GM19023 (cell line): ENCODE measurements around the gene DNMBP.
"Not testable (repeated sequence)": the region's sequence is repeated elsewhere in the genome, so short reads cannot be mapped to it uniquely, and the experiment has no call there.

Source experiments
- ATAC-seq: cut with Tn5 transposase; IDR thresholded peaks from one replicate; pipeline ENCODE4 v1.9.1; 2021; ENCODE audit warnings: mild to moderate bottlenecking, moderate library complexity; ENCODE audit not compliant: unreplicated experiment

DNMBP gene

DNA sequence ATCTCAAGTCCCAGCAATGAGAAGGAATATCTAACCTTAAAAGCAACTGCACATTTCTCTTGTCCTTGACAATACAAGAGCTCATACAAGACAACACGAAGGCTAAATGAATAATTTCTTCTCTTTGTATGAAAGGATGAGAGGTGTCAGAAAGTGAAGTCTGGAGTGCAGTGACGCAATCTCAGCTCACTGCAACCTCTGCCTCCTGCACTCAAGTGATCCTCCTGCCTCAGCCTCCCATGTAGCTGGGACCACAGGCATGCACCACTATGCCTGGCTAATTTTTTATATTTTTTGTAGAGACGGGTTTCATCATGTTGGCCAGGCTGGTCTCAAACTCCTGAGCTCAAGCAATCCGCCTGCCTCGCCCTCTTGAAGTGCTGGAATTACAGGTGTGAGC lies 24.1 kb downstream of the DNMBP start:
- ATAC-seq: not testable (repeated sequence)

DNA sequence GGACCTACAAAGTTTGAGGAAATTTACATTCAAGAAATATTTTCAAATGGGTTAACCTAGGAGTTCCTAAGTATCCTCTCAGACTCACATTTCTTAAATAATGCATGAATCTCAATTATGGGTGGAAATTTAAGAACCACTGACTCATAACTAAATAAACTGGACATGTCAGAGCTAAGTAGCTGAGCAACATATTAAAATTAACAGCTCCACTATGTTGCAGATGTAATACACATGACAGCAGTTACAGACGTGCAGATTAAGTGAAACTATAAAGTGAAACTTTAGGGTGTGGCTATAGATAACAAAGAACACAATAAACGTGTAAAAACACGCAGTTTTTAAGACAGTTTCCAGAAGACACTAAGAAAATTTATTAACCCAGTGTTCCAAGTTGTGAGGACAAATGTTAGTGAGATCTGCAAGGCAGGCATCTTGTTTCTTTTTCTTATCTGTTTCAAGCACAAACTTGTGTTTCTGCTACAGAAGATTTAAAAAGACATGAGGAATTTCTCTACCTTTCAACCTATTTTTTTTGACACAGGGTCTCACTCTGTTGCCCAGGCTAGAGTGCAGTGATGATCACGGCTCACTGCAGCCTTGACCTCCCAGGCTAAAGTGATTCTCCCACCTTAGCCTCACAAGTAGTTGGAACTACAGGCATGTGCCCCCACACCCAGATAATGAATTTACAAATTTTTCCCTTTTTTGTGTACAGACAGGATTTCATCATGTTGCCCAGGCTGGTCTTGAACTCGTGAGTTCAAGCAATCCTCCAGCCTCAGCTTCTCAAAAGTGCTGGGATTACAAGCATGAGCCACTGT lies 25.3 kb downstream of the DNMBP start:
- no peak for ATAC-seq

DNA sequence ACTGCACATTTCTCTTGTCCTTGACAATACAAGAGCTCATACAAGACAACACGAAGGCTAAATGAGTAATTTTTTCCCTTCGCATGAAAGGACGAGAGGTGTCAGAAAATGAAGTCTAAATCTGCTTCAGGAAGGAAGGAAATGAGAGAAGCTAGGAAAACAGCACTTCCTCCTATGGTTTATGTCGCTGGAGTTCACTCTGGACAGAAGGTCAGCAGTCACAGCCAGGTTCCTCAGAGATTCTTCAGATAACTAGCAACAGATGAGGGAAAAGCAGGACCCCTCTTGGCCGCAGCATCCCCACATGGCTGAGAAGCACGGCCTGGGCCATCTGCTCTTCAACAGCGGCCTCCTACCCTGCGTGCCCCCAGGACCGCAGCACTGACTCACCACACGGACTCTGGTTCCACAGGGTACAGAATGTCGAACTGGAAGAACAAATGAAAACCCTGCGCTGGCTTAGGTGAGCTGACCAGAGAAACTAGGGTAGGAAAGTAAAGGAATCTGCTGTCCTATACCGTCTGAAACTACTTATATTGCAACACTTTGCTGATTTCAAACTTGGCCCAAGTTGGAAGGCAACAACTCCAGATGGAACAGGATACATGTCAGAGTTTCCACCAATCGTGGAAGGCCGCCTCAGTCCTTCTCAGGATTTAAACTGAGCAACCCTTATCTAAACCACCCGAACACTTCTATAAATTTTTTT lies 26.3 kb downstream of the DNMBP start:
- no peak for ATAC-seq

DNA sequence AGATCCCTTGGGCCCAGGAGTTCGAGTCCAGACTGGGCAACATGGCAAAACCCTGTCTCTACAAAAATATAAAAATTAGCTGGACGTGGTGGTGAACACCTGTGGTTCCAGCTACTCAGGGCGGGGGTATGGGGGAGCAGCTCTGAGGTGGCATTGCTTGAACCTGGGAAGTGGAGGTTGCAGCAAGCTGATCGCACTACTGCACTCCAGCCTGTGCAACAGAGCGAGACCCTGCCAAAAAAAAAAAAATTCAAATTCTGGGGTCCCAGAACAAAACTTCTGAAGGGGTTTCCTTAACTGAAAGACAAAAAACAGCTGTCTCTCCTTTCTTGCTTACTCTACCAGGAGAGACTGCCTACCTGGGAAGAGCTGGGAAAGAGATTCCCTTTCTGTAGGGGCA lies 27.0 kb downstream of the DNMBP start:
- ATAC-seq: no peak

DNA sequence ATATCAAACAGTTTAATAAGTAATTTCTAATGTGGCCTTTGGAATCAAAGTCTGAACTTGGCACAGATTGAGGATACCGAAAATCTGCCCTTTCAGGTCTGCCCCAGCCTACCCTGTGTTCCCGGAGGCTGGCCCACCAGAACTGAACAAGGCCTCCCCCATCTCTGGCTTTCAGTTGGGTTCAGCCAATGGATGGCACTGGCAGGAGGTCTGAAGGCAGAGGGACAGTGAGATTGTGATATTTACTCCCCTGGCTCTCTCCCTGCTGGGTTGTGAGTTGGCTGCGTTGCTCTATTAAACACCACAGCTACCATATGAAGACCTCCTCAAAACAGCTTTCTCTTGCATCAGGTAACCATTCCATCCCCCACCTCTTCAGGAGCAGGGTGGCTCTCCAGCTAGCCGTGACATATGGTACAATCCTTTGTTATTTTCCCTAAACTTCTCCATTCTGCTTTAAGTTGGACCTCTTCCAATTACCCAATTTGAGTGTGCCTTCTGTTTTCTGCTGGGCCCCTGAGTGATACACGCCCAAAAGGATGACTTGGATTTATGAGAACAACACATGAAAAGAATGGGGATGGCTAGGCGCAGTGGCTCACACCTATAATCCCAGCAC lies 28.1 kb downstream of the DNMBP start:
- no peak for ATAC-seq

DNA sequence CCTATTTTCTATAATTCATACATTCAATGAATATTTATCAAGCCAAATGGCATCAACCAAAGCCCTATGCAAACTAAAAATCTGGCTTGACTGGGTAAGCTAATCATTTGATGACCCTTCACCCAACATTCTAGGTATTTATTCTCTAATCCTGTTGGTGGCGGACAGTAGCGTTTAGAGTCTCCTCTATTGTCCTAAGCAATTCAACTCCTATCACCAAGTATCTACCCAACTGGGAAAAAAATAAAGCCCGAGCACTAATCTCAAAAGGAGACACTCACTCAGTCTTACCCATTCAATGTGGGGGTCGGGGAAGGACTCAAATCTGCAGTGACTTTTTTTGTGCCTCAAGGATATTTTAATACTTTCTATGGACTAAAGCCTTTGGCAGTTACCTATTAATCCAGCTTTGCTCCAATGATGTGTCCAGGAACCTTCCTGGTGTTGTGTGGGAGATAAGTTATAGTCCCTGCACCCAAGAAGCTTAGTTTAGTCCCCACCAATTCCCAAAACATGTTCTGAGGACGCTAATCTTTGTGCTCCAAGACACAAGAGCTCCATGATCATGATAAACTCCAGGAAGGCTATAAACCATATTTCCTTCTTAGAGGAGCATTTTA lies 30.6 kb downstream of the DNMBP start:
- no peak for ATAC-seq

DNA sequence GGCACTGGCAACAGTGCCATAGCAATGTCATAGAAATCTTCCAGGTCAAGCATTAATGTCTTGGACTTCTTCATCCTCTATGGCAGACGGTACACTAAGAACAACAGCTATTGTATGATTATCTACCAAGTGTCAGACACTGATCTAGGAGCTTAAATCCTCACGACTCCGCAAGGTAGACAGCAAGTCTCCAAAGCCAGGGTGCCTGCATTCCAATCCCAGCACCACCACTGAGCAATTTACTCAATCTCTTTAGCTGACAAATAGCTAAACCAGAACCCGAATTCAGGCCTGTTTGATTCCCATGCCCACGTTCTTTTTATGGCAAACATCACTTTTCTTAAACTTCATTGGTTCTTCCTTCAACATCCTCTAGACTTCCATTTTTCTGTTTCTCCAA lies 31.8 kb downstream of the DNMBP start:
- no peak for ATAC-seq

DNA sequence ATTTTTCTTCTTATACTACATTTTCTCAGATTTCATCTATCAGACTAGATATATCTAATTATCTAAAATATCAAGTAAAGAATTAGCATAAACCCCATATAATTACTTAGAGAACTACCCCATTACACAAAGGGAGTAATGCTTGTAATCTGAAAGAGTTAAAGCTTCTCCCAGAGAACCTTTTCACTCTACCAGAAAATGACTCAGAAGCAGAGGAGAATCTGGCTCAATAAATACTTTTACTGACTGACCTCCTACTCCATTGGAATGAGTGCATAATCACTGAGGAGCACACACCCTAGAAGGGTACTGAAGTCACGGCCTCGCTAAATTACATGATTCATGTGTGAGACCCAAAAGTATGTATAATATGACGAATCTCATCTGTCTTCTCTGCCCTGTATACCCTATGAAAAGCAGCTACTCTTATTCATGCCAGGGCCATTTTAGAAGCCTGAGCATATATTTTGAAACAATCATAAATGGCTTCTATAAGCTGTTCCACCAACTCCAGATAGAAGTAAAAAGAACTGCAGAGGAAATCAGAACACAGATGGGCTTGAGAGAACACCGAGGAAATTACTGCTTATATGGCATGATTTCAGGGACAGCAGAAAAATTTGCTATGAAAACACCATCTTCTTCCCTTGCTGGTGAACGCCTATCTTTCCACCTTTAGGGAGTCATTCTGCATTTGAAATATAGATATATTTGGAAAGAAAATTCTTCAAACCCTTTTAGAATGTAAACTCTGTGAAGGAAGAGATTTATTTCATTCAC lies 32.7 kb downstream of the DNMBP start:
- ATAC-seq: no peak

DNA sequence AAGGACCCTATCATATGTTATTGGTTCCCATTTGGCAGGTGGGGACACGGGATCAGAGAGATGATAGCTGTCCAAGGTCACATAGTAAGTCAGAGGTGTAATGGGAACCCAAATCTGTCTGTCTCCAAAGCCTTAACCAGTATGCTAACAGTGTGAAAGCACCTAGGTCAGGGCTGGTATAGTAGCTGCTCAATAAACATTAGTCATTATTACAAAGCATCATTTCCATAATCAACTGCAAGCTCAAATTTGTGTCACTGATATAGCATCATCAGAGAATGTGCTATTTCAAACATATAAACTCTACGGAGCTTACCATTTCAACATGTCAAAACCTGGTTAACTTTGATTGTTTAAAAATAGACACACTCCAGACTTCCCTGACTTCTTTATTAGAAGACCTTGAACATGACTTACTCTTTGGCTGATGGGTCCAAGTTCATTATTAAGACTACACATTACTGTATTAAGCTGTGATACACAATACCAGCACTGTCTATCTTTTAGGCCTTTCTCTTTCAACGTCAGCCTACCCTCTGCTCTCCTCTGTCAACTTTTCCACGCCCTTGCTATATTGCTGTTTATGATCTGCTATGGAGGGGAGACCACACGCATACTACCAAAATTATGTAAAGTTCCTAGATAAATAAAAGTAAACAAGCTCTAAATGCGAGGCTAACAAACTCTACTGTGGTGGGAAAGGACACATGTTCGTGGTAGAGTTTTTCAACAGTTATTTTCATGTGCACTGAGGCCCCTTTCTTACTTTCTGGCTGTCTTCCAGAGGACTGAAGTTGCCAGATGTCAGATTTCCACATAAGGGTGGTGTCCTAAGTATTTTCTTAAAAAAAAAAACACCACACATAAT lies 33.6 kb downstream of the DNMBP start:
- no peak for ATAC-seq

DNA sequence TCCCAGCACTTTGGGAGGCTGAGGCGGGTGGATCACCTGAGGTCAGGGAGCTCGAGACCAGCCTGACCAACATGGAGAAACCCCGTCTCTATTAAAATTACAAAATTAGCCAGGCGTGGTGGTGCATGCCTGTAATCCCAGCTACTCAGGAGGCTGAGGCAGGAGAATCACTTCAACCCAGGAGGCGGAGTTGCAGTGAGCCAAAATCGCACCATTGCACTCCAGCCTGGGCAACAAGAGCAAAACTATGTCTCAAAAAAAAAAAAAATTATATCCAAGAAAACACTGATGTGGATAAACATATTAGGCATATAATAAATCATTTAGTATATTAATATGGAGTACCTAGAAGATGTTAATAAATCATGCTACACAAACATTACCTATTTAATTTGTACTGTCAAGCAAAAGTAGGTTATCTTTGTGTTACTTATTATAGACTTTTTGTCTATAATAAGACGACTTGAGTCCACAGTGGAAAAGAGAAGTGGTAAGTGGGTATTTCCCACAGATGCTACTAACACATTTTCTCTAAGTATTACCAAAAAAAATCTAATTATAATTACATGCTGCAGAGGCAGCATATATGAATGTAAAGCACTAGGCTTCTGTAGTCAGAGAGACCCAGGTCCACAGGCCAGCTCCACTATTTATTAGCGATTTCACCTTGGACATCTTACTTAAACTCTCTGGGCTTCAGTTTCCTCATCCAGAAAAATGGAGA lies 34.5 kb downstream of the DNMBP start:
- ATAC-seq: no peak

DNA sequence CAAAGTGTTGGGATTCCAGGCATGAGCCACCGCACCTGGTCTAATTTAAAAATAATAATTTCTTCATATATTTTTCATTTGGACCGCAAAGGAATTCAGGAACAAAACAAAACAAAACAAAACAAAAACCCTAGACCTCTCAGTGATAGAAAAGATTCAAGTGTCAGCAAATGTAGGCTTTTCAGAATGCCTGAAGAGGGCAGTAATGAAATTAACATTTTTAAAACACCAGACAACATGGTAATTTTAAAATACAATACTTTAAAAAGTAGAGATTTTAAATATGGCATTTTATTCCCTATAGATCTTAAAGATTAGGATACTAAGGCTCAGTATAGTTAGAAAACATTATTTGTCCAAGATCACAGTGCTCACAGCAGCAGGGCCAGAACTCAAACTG lies 36.6 kb downstream of the DNMBP start:
- no peak for ATAC-seq

DNA sequence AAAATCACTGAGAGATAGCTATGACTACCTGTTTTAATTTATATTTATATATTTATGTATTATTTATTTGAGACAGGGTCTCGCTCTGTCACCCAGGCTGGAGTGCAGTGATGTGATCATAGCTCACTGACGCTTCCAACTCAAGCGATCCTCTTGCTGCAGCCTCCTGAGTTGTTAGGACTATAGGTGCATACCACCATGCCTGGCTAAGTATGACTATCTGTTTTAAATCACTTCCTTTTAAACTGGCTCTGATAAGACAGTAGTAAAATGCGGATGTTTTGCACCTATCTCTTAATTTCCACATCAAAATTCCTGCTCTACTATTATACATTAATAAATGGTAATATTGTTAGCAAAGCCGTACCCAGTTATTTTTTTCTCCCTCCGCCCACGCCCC lies 41.8 kb downstream of the DNMBP start:
- no peak for ATAC-seq

DNA sequence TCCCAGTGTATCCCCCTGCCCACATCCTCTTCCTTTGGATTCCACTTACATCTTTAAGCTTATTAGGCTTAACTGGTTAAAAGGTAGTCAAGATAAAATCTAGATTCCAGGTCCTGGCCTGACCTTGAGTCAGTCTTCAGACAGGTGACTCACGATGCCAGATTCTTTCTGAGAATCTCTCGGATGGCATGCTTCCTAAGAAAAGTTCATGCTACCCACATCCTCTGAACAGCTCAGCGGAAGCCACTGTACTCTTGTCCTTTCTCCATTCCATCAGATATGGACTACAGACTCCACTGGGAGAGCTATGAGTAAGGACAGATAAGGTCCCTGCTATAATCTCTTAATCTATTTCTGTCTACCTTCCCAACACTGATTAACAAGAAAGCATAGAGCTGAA lies 43.4 kb downstream of the DNMBP start:
- ATAC-seq: no peak

DNA sequence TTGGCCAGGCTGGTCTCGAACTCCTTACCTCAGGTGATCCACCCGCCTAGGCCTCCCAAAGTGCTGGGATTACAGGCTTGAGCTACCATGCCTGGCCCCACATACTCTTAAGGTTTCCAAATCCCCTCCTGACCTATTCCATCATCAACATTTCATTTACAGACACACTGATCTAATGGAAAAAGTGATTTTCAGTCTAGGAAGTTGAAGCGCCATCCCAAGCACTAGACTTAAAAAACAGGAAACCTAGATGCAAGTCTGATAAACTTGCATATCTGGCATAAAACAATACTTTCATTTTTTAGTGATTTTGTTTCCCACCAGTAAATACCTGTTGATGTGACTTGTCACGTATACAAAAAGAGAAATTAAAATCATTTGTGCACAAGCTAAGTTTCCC lies 44.0 kb downstream of the DNMBP start:
- ATAC-seq: no peak

DNA sequence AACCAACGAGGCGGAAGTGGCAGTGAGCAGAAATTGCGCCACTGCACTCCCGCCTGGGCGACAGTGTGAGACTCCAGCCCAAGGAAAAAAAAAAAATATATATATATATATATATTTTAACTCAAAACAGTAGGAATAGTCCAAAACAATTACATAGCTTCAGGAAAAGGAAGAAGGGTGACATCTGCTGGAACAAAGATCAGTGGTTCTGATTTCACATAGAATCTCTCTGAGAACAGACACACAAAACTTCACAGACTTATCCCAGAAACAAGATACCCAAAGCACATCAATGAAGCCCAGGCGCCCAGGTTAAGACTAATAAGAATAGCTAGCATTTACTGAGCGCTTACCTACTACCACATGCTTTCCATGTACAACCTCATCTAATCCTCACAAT lies 45.0 kb downstream of the DNMBP start:
- no peak for ATAC-seq

DNA sequence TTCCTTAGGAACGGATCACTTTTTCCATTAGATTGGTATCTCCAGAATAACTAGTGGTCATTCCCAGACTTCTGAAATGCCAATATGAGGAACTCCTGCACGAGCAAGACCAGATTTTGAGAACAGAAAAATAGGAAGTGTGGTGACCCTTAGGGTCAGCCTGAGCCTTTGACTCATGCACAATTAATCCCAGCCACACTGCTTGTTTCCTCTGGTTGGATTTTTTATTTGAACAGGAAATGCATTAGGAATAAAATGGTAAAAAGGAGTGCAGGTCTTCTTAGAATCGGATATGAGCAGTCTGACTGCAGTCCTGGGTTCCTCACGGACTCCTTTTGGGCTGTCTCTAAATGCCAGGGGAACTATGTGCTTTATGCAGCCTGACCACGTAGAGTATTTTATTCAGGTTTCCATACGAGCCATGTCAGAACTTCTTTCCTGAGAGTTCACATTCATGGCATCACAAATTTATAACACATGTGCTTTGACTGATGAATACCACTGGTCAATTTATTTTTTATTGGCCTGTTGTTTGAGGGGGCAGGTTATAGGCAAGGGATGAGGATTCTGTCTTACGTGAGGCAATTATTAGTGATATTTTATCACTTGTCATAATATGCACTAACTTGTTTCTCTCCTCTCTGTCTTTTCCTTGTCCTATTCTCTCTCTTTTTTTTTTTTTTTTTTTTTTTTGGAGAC lies 46.1 kb downstream of the DNMBP start:
- ATAC-seq: not testable (repeated sequence)

DNA sequence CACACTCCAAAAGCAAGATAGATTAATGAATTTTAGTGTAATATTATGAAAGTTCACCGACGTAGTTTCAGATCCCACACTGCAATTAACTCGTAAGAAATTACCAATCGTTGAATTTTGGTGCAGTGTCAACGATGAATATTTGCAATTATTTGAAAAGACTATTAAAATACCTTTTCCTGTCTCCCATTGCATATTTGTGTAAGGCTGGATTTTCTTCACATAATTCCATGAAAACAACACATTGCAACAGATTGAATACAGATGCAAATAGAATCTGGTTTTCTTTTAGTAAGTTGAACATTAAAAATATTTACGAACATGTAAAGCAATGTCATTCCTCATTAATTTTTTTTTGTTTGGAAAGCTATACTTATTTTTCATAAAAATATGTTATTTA lies 50.9 kb downstream of the DNMBP start:
- ATAC-seq: no peak

DNA sequence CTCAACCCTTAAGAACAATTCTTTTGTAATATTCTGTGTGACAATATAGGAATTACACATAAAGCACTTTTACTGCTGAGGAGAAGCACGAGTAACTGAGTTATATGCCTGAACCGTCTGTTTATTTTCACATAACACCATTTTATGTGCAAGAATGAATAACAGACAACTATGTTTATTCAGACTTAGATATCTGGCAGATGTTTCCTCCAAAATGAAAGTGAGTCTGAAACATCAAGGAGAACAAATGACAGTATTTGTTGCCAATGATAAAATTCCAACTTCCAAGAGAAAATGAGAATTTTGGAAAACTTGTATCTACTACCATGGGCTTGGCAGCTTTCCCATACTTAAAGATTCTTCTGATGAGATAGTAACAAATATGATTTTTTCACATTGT lies 51.4 kb downstream of the DNMBP start:
- no peak for ATAC-seq

DNA sequence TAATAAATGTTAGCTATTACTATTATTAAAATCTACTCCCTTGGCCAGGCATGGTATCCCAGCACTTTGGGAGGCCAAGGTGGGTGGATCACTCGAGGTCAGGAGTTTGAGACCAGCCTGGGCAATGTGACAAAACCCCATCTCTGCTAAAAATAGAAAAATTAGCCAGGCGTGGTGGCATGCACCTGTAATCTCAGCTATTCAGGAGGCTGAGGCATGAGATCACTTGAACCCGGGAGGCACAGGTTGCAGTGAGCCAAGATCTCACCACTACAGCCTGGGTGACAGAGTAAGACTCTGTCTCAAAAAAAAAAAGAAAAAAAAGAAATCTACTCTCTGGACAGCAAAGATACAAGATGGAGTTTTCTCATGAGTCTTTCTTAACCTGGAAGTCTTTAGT lies 56.2 kb downstream of the DNMBP start:
- not testable (repeated sequence) for ATAC-seq
